H1 (cell line): ENCODE measurements around the gene IGF2R. TPM values are rescaled to one million over a fixed set of nuclear protein-coding genes. Genes with fewer than 3 reads are reported as not detected.

Experiments
- CTCF ChIA-PET: fragments of 300-600 bp; sonication (Branson Sonifier 250); formaldehyde crosslinking; loops from one replicate; lab custom pipeline; 2021; ENCODE audit not compliant: partially characterized antibody; lab: Charles Lee
- POLR2A ChIA-PET: fragments of 300-600 bp; sonication (Branson Sonifier 250); formaldehyde crosslinking; loops from one replicate; lab custom pipeline; 2021; ENCODE audit warnings: inconsistent platforms; ENCODE audit not compliant: partially characterized antibody; lab: Charles Lee
- DNase-seq, 2 experiments: peaks; one replicate each; pipeline versions ENCODE4 v3.0.0 to v3.0.0-alpha.2; 2010 to 2022; ENCODE audit warnings: low spot score in 2 of 2, low read depth in 1 of 2, mixed read lengths in 1 of 2
- FAIRE-seq: peaks from 2 replicates; lab custom pipeline; 2011; peaks lifted over from hg19 to GRCh38; lab: Jason Lieb, UNC
- H2AFZ ChIP-seq: 2 replicates; pipeline ENCODE4 v1.8.1; 2012; ENCODE audit warnings: low read length, inconsistent platforms
- H2AK5ac ChIP-seq: 2 replicates; pipeline ENCODE4 v1.6.1; 2013; ENCODE audit warnings: low read depth, low read length
- H2BK120ac ChIP-seq: replicated peaks from 2 replicates; pipeline ENCODE3; 2013; ENCODE audit warnings: low read depth, low read length, inconsistent platforms
- H2BK12ac ChIP-seq: 2 replicates; pipeline ENCODE4 v1.6.1; 2013; ENCODE audit warnings: low read depth, low read length
- H2BK15ac ChIP-seq: 2 replicates; pipeline ENCODE4 v1.6.1; 2013; ENCODE audit warnings: low read length
- H2BK20ac ChIP-seq: 2 replicates; pipeline ENCODE4 v1.6.1; 2013; ENCODE audit warnings: low read length
- H2BK5ac ChIP-seq: 2 replicates; pipeline ENCODE4 v1.6.1; 2013; ENCODE audit warnings: low read depth, low read length
- H3K14ac ChIP-seq: 2 replicates; pipeline ENCODE4 v1.6.1; 2013; ENCODE audit warnings: inconsistent platforms; ENCODE audit not compliant: insufficient read length
- H3K18ac ChIP-seq: 2 replicates; pipeline ENCODE4 v1.6.1; 2013; ENCODE audit warnings: low read length; ENCODE audit errors: extremely low read depth
- H3K23ac ChIP-seq: 2 replicates; pipeline ENCODE4 v1.6.1; 2013; ENCODE audit warnings: inconsistent platforms; ENCODE audit not compliant: insufficient read length
- H3K23me2 ChIP-seq: 2 replicates; pipeline ENCODE4 v1.6.1; 2013; ENCODE audit warnings: low read depth, low read length
- H3K27ac ChIP-seq: 2 replicates; pipeline ENCODE4 v1.6.1; 2011; ENCODE audit warnings: low read depth, low read length, inconsistent platforms
- H3K27me3 ChIP-seq, 4 experiments: replicated peaks in 1 of 4; 1 replicate in 1 of 4; 2 replicates in 3 of 4; pipeline versions ENCODE4 v1.6.1 to v1.8.1; 2011 to 2013; ENCODE audit warnings: low read length in 3 of 4, mild to moderate bottlenecking in 3 of 4, inconsistent platforms in 2 of 4, mixed read lengths in 2 of 4, moderate library complexity in 1 of 4; ENCODE audit not compliant: control insufficient read depth in 3 of 4, insufficient read depth in 3 of 4; ENCODE audit errors: extremely low read depth in 1 of 4
- H3K36me3 ChIP-seq, 4 experiments: 2 replicates each; pipeline versions ENCODE4 v1.6.1 to v1.8.1; 2011 to 2013; ENCODE audit warnings: mild to moderate bottlenecking in 4 of 4, low read length in 3 of 4, moderate library complexity in 2 of 4, control low read depth in 1 of 4, inconsistent platforms in 1 of 4; ENCODE audit not compliant: insufficient read depth in 4 of 4, control insufficient read depth in 2 of 4
- H3K4ac ChIP-seq: replicated peaks from 2 replicates; pipeline ENCODE3; 2013; ENCODE audit warnings: low read length, low read depth, mixed read lengths, inconsistent platforms; ENCODE audit not compliant: insufficient read length
- H3K4me1 ChIP-seq, 4 experiments: replicated peaks in 1 of 4; 1 replicate in 1 of 4; 2 replicates in 3 of 4; pipeline versions ENCODE4 v1.6.1 to v1.8.1; 2011 to 2013; ENCODE audit warnings: low read length in 3 of 4, inconsistent platforms in 2 of 4, mixed read lengths in 1 of 4; ENCODE audit not compliant: insufficient read depth in 4 of 4, control insufficient read depth in 3 of 4
- H3K4me2 ChIP-seq, 2 experiments: 2 replicates each; pipeline versions ENCODE4 v1.6.1 to v1.8.1; 2011 to 2013; ENCODE audit warnings: low read depth in 2 of 2, low read length in 2 of 2, control low read depth in 1 of 2, inconsistent platforms in 1 of 2, mild to moderate bottlenecking in 1 of 2; ENCODE audit not compliant: insufficient read depth in 1 of 2
- H3K4me3 ChIP-seq, 4 experiments: fragments of 200-600, 300-600 bp in 1 of 4; sonication (generic), shearing (Covaris generic), sonication (Bioruptor Twin) in 1 of 4; 2 replicates each; pipeline versions ENCODE4 v1.5.1 to v1.8.1; 2011 to 2016; ENCODE audit warnings: low read length in 4 of 4, low read depth in 3 of 4, control low read depth in 2 of 4, inconsistent platforms in 2 of 4, mild to moderate bottlenecking in 2 of 4, mixed read lengths in 1 of 4, moderate library complexity in 1 of 4; ENCODE audit not compliant: insufficient read depth in 2 of 4; ENCODE audit errors: extremely low read depth in 1 of 4
- H3K56ac ChIP-seq: replicated peaks from 2 replicates; pipeline ENCODE3; 2013; ENCODE audit warnings: low read depth, mild to moderate bottlenecking, mixed read lengths, low read length, inconsistent platforms; ENCODE audit not compliant: insufficient read length
- H3K79me1 ChIP-seq: 2 replicates; pipeline ENCODE4 v1.6.1; 2013; ENCODE audit warnings: low read depth, low read length, control low read depth
- H3K79me2 ChIP-seq, 2 experiments: 2 replicates each; pipeline versions ENCODE4 v1.6.1 to v1.8.1; 2012 to 2013; ENCODE audit warnings: low read length in 2 of 2, mild to moderate bottlenecking in 2 of 2, inconsistent platforms in 1 of 2; ENCODE audit not compliant: insufficient read depth in 2 of 2, control insufficient read depth in 1 of 2
- H3K9ac ChIP-seq, 4 experiments: replicated peaks in 1 of 4; 1 replicate in 1 of 4; 2 replicates in 3 of 4; pipeline versions ENCODE4 v1.6.1 to v1.8.1; 2011 to 2013; ENCODE audit warnings: low read depth in 3 of 4, low read length in 3 of 4, control low read depth in 2 of 4, mild to moderate bottlenecking in 2 of 4, moderate library complexity in 2 of 4, inconsistent platforms in 1 of 4; ENCODE audit errors: extremely low read depth in 1 of 4
- H3K9me3 ChIP-seq, 2 experiments: 2 replicates each; pipeline versions ENCODE4 v1.6.1 to v1.8.1; 2012 to 2013; ENCODE audit warnings: mild to moderate bottlenecking in 2 of 2, moderate library complexity in 2 of 2, control low read depth in 1 of 2, inconsistent platforms in 1 of 2, low read depth in 1 of 2, low read length in 1 of 2, mixed read lengths in 1 of 2; ENCODE audit not compliant: insufficient read depth in 2 of 2
- H4K20me1 ChIP-seq, 2 experiments: replicated peaks in 1 of 2; 2 replicates each; pipeline versions ENCODE3 to v1.8.1; 2011 to 2013; ENCODE audit warnings: inconsistent platforms in 2 of 2, low read length in 2 of 2, mild to moderate bottlenecking in 1 of 2; ENCODE audit not compliant: insufficient read depth in 2 of 2, control insufficient read depth in 1 of 2
- H4K5ac ChIP-seq: 2 replicates; pipeline ENCODE4 v1.6.1; 2013; ENCODE audit warnings: low read length, low read depth, mixed read lengths, inconsistent platforms; ENCODE audit not compliant: insufficient read length
- H4K8ac ChIP-seq: 2 replicates; pipeline ENCODE4 v1.8.0; 2013; ENCODE audit warnings: mild to moderate bottlenecking, moderate library complexity, low read length, inconsistent platforms; ENCODE audit not compliant: insufficient read depth; ENCODE audit errors: extremely low read depth
- H4K91ac ChIP-seq: replicated peaks from 2 replicates; pipeline ENCODE3; 2013; ENCODE audit warnings: low read length, mixed read lengths, inconsistent platforms; ENCODE audit not compliant: insufficient read length
- ASH2L ChIP-seq: fragments of 200-600, 300-600 bp; sonication (generic); IDR thresholded peaks from one replicate; pipeline ENCODE4 v1.7.1; 2017; ENCODE audit warnings: low read length
- BRCA1 ChIP-seq: IDR thresholded peaks from 2 replicates; pipeline ENCODE4 v1.6.1; 2012; ENCODE audit warnings: low read depth, low read length, improper control_type of control experiment
- CREB1 ChIP-seq: IDR thresholded peaks from 2 replicates; pipeline ENCODE4 v1.6.1; 2012; ENCODE audit warnings: inconsistent platforms
- CTBP2 ChIP-seq: IDR thresholded peaks from 2 replicates; pipeline ENCODE4 v1.7.0; 2011; ENCODE audit warnings: borderline replicate concordance, mild to moderate bottlenecking, moderate library complexity, mixed read lengths, low read length; ENCODE audit not compliant: insufficient read depth, insufficient read length
- KDM1A ChIP-seq: fragments of 200-600, 300-600 bp; sonication (generic); IDR thresholded peaks from 2 replicates; pipeline ENCODE4 v1.7.1; 2016; ENCODE audit warnings: mild to moderate bottlenecking, low read length, borderline replicate concordance
- MAFK ChIP-seq: IDR thresholded peaks from 2 replicates; pipeline ENCODE4 v1.6.1; 2012; ENCODE audit warnings: low read depth, mild to moderate bottlenecking, improper control_type of control experiment, low read length
- POU5F1 ChIP-seq: IDR thresholded peaks from 2 replicates; pipeline ENCODE4 v1.6.1; 2011; ENCODE audit warnings: low read depth, mild to moderate bottlenecking, low read length, moderate library complexity
- WGBS, 2 experiments: shearing (Covaris generic) in 1 of 2; methylation state at CpG; one replicate each; pipeline versions ENCODE4 v1.1.6 to v1.1.7; 2013 to 2015; ENCODE audit warnings: low lambda C conversion rate in 2 of 2, mixed read lengths in 2 of 2, inconsistent platforms in 1 of 2, low coverage in 1 of 2, missing lambda C conversion rate in 1 of 2; ENCODE audit not compliant: insufficient replicate concordance in 2 of 2, insufficient coverage in 1 of 2, insufficient read length in 1 of 2; ENCODE audit errors: extremely low coverage in 1 of 2, missing lambda C conversion rate in 1 of 2; 5-methylcytosine and 5-hydroxymethylcytosine counted together
- polyA plus RNA-seq, 7 experiments: library from polyadenylated mRNA; depleted of rRNA in 3 of 7; stranded (reverse) in 5 of 7; unstranded in 2 of 7; fragments of >200 nt in 5 of 7; fragments of 200-250 nt in 2 of 7; gene quantifications; 1 replicate in 5 of 7; 2 replicates in 1 of 7; 4 replicates in 1 of 7; pipeline versions ENCODE4 v1.2.1 to v1.2.3, GENCODE V29; 2011 to 2013; ENCODE audit warnings: missing spikeins in 2 of 7, mixed read lengths in 2 of 7
- total RNA-seq: library from RNA; stranded (reverse); fragmentation: NEBNext Ultra II Directional; extraction: Animal tissue kit (Norgen Biotek cat#: 25700); gene quantifications from 2 replicates; pipeline ENCODE4 v1.2.1, GENCODE V29; 2021

Gene IGF2R
- total and polyA plus RNA-seq, 2 of the 8 experiments (the other 6 are each of a cell fraction or from before 2014, with no cell fraction given): 20.6 to 74.1 TPM

- H4K20me1 ChIP-seq: peaks cover 0 to 7% of the 10 kb centered on the region in 2 experiments
- no peak overlapping the region for H3K18ac ChIP-seq
- no peak overlapping the region for H3K27ac ChIP-seq
- peaks cover 22 to 76% (median 51%) of the 10 kb centered on the region in 4 experiments for H3K36me3 ChIP-seq
- H3K9me3 ChIP-seq: peaks cover 3 to 12% of the 10 kb centered on the region in 2 experiments; a peak in 3 of 4 replicates
- H3K4ac ChIP-seq: no peak overlapping the region
- H2BK12ac ChIP-seq: no peak overlapping the region
- H3K79me1 ChIP-seq: no peaks in the 10 kb centered on the region; the same call in 1 of the 2 replicates
- no peak overlapping the region for H4K8ac ChIP-seq
- no peak overlapping the region for H4K91ac ChIP-seq
- no peaks in the 10 kb centered on the region for H3K79me2 ChIP-seq
- no peak for FAIRE-seq
- no peaks in the 10 kb centered on the region for H3K27me3 ChIP-seq
- no peak overlapping the region for H2BK20ac ChIP-seq
- H2AFZ ChIP-seq: no peak overlapping the region
- 0 out of 2 replicates have a peak, but pooled peaks cover 2% of the 10 kb centered on the region for H3K23me2 ChIP-seq
- CTCF ChIA-PET: interaction anchor here (1.0 to 1.9 kb wide), 4 partner anchors 8 to 216 kb away, joined by 4 to 8 read pairs (median 4); no protein-coding TSS in a partner anchor
- no peak overlapping the region for H3K9ac ChIP-seq
- no peak overlapping the region for H2BK15ac ChIP-seq
- H3K14ac ChIP-seq: no peak overlapping the region
- H2AK5ac ChIP-seq: no peak overlapping the region
- POLR2A ChIA-PET: interaction anchor here (1.0 kb wide), 1 partner anchor 9 kb away, joined by 3 read pairs; no protein-coding TSS in a partner anchor
- H4K5ac ChIP-seq: no peak overlapping the region
- H3K4me1 ChIP-seq: no peaks in the 10 kb centered on the region
- H2BK5ac ChIP-seq: no peak overlapping the region
- WGBS, 2 experiments: 94% methylated on average over 12 of the region's 12 CpGs; no CpG with 5 or more reads in 1 of the 2 experiments
- H3K4me2 ChIP-seq: no peak overlapping the region
- H3K23ac ChIP-seq: no peak overlapping the region
- H3K56ac ChIP-seq: no peak overlapping the region
- H2BK120ac ChIP-seq: no peak overlapping the region
- no peak for DNase-seq
- no peak overlapping the region for H3K4me3 ChIP-seq
- TF ChIP-seq POU5F1 (no peak), ASH2L (no peak), CTBP2 (no peak), CREB1 (no peak), MAFK (no peak), BRCA1 (no peak), KDM1A (no peak)
Observed at GRCh38 chr6:160079686-160080043, 110.8 kb downstream of the IGF2R start.
